ENCODE measurements around the gene GPX5.
"Not testable (repeated sequence)": the region's sequence is repeated elsewhere in the genome, so short reads cannot be mapped to it uniquely, and the experiment has no call there.

The GPX5 gene, protein sequence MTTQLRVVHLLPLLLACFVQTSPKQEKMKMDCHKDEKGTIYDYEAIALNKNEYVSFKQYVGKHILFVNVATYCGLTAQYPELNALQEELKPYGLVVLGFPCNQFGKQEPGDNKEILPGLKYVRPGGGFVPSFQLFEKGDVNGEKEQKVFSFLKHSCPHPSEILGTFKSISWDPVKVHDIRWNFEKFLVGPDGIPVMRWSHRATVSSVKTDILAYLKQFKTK

GRCh38 chr6:28525496-28526039 is at the start of gene GPX5:
GPX5 (plus strand) TSS chr6:28525881; CDS start chr6:28526014, 133 bp downstream.
- no peak for DNase-seq (ENCODE audit: low read depth)

DNA sequence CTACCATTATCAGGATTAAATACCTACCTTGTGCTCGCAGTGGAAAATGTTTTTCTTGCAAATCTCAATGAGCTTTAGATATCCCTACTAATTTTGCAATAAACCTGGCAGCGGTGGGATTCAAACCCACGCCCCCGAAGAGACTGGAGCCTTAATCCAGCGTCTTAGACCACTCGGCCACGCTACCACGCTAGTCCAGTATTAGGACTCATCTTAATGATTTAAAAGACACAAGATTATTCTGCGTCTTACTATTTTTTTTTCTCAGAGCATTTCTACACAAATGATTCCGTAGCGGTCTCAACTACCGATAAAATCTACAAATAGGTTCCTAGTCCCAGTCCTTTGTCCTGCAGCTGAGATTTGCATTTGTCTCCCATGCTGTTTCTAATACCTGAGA is 47.2 kb upstream of the GPX5 start:
- no peak for DNase-seq (ENCODE audit: low read depth)

- no peak for DNase-seq (ENCODE audit: low read depth)
These were observed 45.3 kb upstream of the GPX5 start for GRCh38 chr6:28480253-28480932.

GRCh38 chr6:28485482-28485881 is 40.2 kb upstream of the GPX5 start:
- DNase-seq (ENCODE audit: low read depth) = no peak

GRCh38 chr6:28486533-28486932 is 39.1 kb upstream of the GPX5 start:
- DNase-seq (ENCODE audit: low read depth) = no peak

DNA sequence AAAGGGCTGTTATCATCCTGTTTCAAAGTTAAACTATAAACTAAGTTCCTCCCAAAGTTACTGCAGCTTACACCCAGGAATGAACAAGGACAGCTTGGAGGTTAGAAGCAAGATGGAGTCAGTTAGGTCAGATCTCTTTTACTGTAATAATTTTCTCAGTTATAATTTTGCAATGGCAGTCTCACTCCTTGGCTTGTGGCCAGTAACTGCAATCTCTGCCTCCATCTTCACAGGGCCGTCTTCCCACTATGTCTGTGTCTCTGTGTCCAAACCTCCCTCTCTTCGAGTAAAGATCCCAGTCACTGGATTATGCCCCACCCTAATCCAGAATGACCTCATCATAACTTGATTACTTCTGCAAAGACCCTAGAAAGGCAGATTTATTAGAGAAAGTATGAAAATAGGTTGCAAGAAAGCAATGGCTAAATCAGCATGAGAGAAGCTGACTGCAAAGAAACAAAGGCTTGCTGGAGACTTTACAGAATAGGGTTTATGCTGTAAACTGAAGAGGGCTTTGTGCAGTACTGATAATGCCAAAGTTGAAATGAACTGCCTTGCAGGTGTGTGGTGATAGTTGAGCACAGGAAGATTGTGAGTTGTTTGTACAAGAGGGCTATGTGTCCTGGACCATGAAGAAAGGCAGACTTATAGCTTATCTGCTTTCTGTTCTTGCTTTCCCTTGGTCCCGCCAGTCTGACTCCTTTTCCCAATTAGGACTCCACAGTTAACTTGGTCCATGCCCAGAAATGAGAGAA is 38.5 kb upstream of the GPX5 start:
- no peak for DNase-seq (ENCODE audit: low read depth)

- DNase-seq (ENCODE audit: low read depth) = peak; percentile 23
These were observed 36.7 kb upstream of the GPX5 start for GRCh38 chr6:28488916-28489365.

DNA sequence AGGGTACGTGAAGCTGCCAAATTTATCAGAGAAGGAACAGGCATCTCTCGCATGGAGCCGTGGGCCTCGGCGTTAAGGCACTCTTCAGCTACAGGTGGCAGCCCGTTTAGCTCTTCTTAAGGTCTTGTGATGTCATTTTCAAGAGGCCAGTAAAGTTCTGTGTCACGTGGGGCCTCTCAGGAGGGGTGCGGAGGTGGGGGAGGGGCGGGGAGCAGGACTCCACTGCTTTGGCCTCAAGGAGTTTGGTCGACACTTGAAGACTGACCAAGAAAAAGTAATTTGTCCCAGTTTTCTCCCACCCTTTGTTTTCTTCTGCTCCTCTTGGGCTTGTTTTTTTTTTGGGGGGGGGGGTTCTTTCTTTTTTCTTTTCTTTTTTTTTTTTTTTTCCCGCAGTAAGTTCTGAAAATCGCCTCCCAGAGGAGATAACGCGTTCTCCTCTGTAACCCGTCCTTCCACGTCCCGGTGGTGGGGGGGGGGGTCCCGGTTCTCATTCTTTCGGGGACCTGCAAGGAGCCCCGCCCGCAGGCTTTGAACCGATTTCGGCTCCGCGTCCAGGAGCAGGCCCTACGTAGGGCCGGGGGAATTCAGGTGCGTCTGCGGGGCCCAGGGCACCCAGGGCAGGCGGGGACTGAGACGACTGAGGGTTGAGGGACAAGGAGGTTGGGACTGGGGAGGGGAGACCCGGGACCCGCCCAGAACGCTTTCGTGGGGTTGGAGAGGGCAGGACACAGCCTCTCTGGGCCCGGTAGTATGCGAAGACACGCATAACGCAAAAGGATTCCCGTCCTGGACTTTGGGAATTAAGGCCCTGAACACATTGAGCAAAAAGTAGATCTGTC is 36.1 kb upstream of the GPX5 start:
- DNase-seq (ENCODE audit: low read depth) = no peak

DNA sequence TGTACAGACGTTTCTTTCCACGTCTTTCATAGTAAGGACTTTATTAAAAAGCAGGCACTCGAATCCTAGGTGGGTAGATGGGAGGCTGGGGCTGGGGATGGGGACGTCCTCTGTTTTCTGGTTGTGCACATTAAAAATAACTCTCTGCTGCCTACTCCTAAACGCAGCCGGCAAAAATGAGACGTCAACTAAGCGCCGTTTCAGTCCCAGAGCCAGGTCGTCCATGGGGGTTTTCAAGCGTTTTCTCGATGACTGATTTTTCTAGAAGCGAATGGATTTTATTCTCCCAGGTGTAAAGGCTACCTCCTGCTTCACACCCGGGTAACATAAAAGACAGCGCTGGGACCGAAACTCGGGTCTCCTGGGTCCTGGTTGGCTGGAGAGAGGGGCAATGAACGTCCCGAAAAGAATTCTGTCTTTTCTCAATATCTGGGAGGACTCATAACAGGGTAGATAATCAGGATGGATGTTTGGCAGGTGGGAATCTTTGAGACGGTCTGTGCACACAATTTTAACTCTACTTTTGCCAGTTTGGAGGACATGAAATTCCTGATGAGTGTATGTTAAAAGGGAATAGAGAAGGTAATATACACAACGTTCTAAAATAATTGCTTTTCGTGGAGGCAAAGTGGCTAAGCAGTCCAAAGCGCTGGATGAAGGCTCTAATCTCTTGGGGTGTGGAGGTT is 35.3 kb upstream of the GPX5 start:
- DNase-seq (ENCODE audit: low read depth) = no peak

GRCh38 chr6:28491984-28492317 is 33.7 kb upstream of the GPX5 start:
- DNase-seq (ENCODE audit: low read depth) = no peak

DNA sequence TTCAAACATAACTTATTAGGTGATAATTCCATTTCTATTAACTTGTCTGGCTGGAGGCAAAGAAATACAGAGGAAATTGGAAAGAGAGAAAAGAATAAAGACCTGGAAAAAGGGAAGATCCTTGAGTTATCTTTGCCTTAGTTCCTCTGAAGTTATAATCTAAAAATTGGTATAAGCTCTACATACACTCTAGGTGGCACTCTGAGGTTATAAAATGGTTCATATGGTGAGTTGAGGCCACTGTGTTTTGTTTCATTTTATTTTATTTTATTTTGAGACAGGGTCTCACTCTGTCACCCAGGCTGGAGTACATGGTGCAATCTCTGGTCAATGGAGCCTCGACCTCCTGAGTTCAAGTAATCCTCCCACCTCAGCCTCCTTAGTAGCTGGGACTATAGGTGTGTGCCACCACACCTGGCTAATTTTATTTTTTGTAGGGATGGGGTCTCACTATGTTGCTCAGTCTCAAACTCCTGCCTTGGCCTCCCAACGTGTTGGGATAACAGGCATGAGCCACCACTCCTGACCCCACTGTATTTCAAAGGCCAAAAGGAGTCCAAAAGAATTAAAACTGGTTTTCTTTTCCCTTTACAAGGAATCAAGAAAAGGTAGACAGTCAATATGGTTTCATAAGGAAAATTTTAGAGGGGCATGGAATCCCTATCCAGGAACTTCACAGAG is 29.4 kb upstream of the GPX5 start:
- no peak for DNase-seq (ENCODE audit: low read depth)

DNA sequence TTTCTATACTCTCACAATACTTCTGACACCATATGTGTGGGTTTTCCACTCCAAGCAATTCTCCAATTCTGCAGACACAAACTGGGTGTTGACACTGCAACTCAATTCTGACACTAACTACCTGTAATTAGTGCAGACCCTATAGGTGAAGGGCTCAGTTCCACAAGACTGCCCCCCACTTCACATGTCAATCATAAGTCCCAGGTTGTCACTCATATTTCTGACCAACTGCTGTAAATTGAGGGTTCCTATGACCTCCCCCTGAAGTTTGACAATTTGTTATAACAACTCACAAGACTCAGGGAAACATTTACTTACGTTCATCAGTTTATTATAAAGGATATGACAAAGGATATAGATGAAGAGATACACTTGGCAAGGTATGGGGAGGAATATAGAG is 28.4 kb upstream of the GPX5 start:
- DNase-seq (ENCODE audit: low read depth) = no peak

GRCh38 chr6:28497893-28498292 is 27.8 kb upstream of the GPX5 start:
- no peak for DNase-seq (ENCODE audit: low read depth)

DNA sequence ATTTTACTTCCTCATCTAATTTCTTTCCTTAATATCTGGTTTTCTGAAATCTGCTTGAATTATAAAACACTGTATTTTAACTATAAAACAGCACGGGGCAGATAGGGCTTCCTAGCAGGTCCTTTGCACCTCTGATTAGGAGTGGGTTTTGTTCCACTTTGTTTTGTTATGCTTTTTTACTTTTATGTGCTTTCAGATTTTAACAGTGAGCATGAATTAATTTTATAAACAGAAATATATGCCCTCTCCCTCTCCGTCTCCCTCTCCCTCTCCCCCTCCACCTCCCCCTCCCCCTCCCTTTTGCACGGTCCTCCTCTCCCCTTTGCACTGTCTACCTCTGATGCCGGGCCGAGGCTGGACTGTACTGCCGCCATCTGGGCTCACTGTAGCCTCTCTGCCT is 24.4 kb upstream of the GPX5 start:
- no peak for DNase-seq (ENCODE audit: low read depth)

GRCh38 chr6:28502136-28502535 is 23.5 kb upstream of the GPX5 start:
- DNase-seq (ENCODE audit: low read depth) = not testable (repeated sequence)

DNA sequence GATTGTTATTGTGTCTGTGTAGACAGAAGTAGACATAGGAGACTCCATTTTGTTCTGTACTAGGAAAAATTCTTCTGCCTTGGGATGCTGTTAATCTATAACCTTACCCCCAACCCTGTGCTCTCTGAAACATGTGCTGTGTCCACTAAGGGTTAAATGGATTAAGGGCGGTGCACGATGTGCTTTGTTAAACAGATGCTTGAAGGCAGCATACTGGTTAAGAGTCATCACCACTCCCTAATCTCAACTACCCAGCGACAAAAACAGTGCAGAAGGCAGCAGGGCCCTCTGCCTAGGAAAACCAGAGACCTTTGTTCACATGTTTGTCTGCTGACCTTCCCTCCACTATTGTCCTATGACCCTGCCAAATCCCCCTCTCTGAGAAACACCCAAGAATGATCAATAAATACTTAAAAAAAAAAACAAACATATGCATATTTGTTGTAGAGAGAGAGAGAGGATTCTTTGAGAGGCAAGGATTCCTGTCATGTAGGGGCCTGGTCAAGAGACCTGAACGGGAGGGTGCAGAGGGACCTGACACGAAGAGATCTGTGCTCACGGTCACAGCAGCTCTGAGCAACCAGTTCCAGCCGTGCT is 22.9 kb upstream of the GPX5 start:
- DNase-seq (ENCODE audit: low read depth) = not testable (repeated sequence)

DNA sequence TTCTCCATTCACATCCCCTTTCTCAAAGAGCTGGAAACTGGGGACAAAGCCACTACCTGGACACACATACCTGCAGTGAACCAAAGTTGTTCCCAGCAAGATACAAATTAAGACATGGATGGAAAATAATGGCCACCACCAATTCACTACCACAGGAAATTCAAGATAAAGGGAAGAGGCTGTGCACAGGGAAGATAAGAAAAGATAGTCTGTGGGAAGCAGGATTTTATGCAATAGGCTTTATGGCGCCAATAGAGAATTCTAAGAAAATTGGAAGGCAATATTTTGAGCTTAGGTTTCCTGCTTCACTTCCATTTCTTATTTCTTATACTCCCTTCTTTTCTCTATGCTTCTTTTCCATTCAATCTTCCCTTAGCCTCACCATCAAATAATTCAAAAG is 19.9 kb upstream of the GPX5 start:
- no peak for DNase-seq (ENCODE audit: low read depth)

DNA sequence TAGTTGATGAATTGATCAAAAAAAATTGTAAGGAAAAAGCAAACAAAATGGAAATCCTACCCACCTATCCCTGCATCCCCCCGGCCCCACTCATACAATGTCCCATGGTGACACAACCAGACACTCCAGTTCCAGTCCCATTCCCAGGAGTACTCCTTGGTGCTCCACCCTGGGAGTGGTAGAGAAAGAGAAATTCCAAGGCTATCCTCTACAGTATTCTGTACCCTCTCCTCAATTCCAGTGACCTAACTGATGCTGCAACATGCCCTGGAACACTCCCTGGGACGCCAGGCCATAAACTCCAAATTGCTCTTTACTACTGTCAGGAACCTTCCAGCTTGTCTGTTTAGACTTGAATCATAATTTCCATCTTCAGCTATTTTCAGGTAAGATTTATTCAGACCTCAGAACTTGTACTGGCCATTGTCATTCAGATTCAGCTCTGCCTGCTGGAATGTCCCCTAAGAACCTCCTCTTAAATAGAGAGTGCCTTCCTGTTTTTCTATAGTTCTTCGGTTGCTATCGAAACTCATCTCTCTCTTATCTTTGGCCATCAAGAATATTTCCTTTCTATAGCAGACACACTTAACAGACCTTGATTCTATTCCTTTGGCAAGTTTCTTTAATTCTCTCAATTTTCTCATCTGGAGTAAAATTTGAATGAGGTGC is 18.7 kb upstream of the GPX5 start:
- no peak for DNase-seq (ENCODE audit: low read depth)

DNA sequence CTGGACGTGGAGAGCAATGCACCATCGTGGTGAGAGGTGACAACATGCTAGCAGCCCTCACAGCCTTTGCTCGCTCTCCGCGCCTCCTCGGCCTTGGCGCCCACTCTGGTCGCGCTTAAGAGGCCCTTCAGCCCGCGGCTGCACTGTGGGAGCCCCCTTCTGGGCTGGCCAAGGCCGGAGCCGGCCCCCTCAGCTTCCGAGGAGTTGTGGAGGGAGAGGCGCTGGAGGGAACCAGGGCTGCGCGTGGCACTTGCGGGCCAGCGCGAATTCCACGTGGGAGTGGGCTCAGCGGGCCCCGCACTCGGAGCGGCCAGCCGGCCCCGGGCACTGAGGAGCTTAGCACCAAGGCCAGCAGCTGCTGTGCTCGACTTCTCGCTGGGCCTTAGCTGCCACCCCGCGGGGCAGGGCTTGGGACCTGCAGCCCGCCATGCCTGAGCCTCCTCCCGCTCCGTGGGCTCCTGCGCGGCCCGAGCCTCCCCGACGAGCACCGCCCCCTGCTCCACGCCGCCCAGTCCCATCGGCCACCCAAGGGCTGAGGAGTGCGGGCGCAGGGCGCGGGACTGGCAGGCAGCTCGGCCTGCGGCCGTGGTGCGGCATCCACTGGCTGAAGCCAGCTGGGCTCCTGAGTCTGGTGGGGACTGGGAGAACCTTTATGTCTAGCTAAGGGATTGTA is 13.9 kb upstream of the GPX5 start:
- DNase-seq (ENCODE audit: low read depth) = no peak
